Activated naive CD8-positive, alpha-beta T cell treated with anti-CD3 and anti-CD28 coated beads, Interleukin-2, amount 10 ng/mL, durations not matched to agents 7 days and 5 days (primary cell): Measurements from ENCODE around the gene MPIG6B. TPM values are rescaled to one million over a fixed set of nuclear protein-coding genes. Genes with fewer than 3 reads are reported as not detected.

Experiments used
- ATAC-seq: fragments of 150-1000 bp; cut with Tn5 transposase; one replicate; pipeline ENCODE4 v1.10.0; 2021; ENCODE audit warnings: low read depth, moderate library complexity
- POLR2A ChIA-PET: fragments of 350-600 bp; sonication (Branson Sonifier 250); formaldehyde crosslinking; loops from one replicate; lab custom pipeline; 2021; ENCODE audit warnings: antibody characterized with exemption; lab: Charles Lee
- DNase-seq: peaks from one replicate; pipeline ENCODE4 v3.0.0; 2021
- H3K27ac Mint-ChIP-seq: one replicate; pipeline ENCODE4 v1.8.0; 2022; ENCODE audit warnings: mild to moderate bottlenecking, mixed read lengths
- H3K27me3 Mint-ChIP-seq: one replicate; pipeline ENCODE4 v1.8.0; 2022; ENCODE audit warnings: mild to moderate bottlenecking, moderate library complexity, mixed read lengths
- H3K36me3 Mint-ChIP-seq: one replicate; pipeline ENCODE4 v1.8.0; 2021; ENCODE audit warnings: mild to moderate bottlenecking, mixed read lengths
- H3K4me1 Mint-ChIP-seq: one replicate; pipeline ENCODE4 v1.8.0; 2021; ENCODE audit warnings: mixed read lengths
- H3K4me3 Mint-ChIP-seq: one replicate; pipeline ENCODE4 v1.8.0; 2022; ENCODE audit warnings: mild to moderate bottlenecking, moderate library complexity, mixed read lengths
- H3K9me3 Mint-ChIP-seq: one replicate; pipeline ENCODE4 v1.8.0; 2021; ENCODE audit warnings: mixed read lengths
- total RNA-seq, 2 experiments: library from RNA; stranded (reverse); gene quantifications; one replicate each; pipeline ENCODE4 v1.2.3, GENCODE V29; 2021

The MPIG6B gene
- total RNA-seq, 2 experiments from 2014 or later: 1.2 to 1.5 TPM

DNA sequence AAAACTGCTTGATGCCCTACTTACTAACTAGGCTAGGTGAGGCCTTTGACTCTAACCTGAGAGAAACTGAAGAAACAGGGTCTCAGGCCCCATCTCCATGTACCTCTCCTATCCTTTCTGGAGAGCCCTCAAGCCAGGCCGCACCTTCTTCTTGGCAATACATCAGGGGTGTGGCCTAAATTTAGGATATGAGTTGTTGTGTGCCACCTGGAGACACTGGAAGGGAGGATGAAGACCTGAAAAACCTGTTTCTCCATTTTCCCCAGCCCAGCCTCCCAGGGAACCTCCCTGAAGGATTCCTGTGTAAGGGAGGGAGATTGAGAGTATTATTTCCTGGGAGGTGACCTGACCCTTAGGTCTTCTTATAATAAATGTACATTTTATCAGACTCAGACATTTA is 4.9 kb upstream of the MPIG6B start:
- H3K27me3 Mint-ChIP-seq: peaks cover 11% of the 10 kb centered on the region
- H3K27ac Mint-ChIP-seq: no peak overlapping the region
- no peaks in the 10 kb centered on the region for H3K36me3 Mint-ChIP-seq
- ATAC-seq (no peak), DNase-seq (no peak)
- peaks cover 4% of the 10 kb centered on the region for H3K4me1 Mint-ChIP-seq
- no peaks in the 10 kb centered on the region for H3K9me3 Mint-ChIP-seq
- POLR2A ChIA-PET: interaction anchor here (0.6 kb wide), 1 partner anchor 14 kb away, joined by 3 read pairs; no protein-coding TSS in a partner anchor
- H3K4me3 Mint-ChIP-seq: no peak overlapping the region

DNA sequence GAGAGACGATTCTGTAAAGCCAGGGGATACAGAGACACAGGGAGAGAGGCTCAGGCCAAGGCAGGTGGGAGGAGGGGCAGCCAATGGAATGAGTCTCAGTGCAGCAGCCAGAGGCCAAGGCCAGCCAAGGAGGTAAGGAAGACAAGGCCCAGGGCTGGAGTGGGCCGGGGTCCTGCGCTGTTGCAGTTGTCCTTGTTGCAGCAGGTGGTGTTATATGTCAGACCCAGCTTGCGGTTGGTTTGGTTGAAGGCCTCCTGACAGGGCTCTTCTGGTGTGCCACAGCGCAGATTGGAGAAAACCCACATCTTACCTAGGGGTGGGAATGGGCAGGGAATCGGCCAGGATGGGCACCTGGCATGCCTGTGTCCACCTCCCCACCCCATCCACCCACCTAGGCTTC is 4.2 kb upstream of the MPIG6B start:
- no peaks in the 10 kb centered on the region for H3K9me3 Mint-ChIP-seq
- H3K4me3 Mint-ChIP-seq: no peak overlapping the region
- H3K4me1 Mint-ChIP-seq: peaks cover 5% of the 10 kb centered on the region
- ATAC-seq (no peak), DNase-seq (no peak)
- H3K36me3 Mint-ChIP-seq: no peaks in the 10 kb centered on the region
- no peak overlapping the region for H3K27ac Mint-ChIP-seq
- H3K27me3 Mint-ChIP-seq: peaks cover 9% of the 10 kb centered on the region
- POLR2A ChIA-PET: no interaction called here

DNA sequence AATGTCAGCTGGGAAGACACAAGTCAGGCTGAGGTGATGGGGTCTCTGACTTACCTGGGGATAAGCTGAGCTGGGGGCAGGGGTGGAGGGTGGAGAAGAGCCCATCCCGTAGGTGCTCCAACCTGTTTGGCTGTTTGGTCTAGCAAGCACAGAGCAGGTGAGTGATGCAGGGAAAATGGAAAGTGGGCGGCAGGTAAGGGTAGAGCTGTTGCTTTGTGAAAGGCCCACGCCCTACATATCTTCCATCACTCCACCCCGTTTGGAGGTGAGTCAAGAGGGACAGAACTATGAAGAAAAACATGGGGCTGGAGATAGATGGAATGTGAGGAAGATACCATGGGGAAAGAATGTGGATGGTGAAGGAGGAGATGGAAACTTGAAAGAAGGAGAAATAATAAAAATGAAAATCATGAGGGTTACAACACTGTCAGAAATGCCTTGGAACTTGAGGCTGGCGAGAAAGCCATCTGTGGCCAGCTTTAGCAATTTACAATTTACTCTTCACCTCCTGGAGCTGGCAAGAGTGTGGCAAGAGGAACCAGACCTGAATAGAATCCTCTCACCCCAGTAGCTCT is 2.9 kb upstream of the MPIG6B start:
- Mint-ChIP-seq H3K27ac (no peak overlapping the region), H3K36me3 (no peaks in the 10 kb centered on the region), H3K9me3 (no peaks in the 10 kb centered on the region), H3K4me1 (peaks cover 10% of the 10 kb centered on the region), H3K27me3 (peaks cover 6% of the 10 kb centered on the region), H3K4me3 (no peak overlapping the region)
- no peak for DNase-seq
- POLR2A ChIA-PET: interaction anchor here (1.6 kb wide), 1 partner anchor 17 kb away, joined by 3 read pairs; the partner anchor contains the start of gene ABHD16A
- no peak for ATAC-seq

DNA sequence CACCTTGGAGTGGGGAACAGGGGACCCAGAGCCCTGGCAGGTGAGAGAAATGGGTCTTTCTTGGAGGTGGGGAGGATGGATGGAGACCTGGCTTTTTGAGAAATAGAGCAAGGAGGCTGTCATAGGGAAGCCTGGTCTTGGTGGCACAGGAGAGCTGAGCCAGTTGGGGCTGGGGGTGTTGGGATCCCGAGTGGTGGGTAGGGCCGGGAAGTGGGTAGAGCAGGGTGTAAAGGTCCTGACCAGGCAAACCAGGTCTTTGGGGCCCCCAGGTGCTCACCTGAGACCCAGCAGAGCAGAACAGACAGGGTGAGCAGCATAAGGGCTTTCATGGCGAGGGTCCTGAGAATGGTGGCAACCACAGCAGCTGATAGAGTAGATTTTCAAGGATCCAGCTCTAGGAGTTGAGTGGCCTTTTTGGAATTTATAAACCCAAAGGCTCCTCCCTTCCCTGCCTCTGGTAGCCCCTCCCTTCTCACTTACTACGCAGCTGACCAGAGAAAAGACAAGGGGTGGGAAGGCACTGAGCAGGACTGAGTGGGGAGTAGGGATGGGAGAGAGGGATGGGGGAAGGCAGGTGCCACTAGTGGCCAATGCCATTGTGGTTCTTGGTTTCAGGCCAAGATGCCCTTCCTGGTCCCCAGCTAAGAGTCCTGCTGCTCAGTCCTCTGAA is 1.7 kb upstream of the MPIG6B start, which contains the start of gene LY6G6C:
Gene LY6G6C (minus strand): TSS at position 396 of the 670 bp plus-strand sequence. CDS start 67 bp downstream, at position 329.
- POLR2A ChIA-PET: interaction anchor here (0.8 to 1.6 kb wide), 2 partner anchors 18 to 19 kb away, joined by 3 read pairs; partner anchors contain the start of genes ABHD16A and MSH5
- Mint-ChIP-seq H3K27me3 (peaks cover 6% of the 10 kb centered on the region), H3K27ac (peak within 1 kb of the TSS; percentile 42), H3K4me3 (no peak within 1 kb of the TSS), H3K4me1 (peaks cover 20% of the 10 kb centered on the region), H3K36me3 (peaks cover 10% of the 10 kb centered on the region), H3K9me3 (no peaks in the 10 kb centered on the region)
- DNase-seq: no peak
- ATAC-seq: no peak

DNA sequence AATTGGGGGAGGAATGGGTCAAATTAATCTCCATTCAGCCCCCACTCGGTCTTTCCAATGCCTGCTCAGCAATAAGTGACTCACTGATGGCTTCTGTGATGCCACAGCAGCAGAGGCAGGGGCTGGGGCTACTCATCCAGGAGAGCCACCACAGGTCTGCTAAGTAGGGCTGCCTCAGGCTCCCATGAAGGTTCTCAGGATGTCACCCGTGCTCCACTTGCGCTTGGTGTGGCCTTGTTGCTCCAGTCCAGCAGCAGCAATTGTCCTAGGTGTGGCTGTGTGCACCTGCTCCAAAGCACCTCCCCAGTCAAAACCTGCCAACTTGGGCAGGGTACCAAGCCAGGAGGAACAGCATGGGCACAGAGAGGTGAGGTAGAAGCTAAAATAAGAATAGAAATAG is 1.0 kb upstream of the MPIG6B start:
- Mint-ChIP-seq H3K9me3 (no peaks in the 10 kb centered on the region), H3K36me3 (peaks cover 16% of the 10 kb centered on the region), H3K4me3 (no peak overlapping the region), H3K27ac (peak overlapping the region; percentile 42), H3K4me1 (peaks cover 27% of the 10 kb centered on the region), H3K27me3 (peaks cover 6% of the 10 kb centered on the region)
- no peak for ATAC-seq
- no peak for DNase-seq
- POLR2A ChIA-PET: interaction anchor here (0.7 to 2.6 kb wide), 5 partner anchors 8 to 498 kb away, joined by 3 to 8 read pairs (median 7); partner anchors contain the start of gene MSH5

DNA sequence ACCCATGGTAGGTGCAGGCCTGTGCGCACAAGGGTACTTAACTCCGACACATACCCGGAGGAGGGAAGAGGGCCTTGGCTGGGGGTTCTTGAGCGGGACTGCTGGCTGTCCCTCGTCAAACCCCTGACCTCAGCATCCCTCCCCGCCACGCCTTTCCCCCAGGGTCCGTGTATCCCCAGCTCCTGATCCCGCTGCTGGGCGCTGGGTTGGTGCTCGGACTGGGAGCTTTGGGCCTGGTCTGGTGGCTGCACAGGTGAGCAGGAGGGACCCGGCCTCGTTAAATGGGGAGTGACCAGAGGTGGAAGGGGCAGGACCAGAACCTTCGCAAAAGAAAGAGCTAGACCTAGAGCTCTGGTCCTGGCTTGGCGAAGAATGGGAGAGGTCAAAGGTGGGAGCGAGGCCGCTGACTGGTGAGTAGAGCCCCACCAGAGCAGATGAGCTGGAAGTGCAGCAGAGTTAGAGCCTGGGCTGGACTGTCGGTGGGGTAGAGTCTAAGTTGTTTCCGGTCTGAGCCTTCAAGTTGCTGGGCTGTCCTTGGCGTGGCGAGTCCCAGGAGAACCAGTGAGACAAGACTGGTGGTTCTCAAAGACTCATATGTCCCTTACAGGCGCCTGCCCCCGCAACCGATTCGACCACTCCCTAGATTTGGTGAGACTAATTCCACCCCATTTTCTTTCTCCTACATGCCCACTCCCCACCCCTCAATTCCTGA is 963 bp downstream of the MPIG6B start:
- H3K9me3 Mint-ChIP-seq: no peaks in the 10 kb centered on the region
- peak overlapping the region; percentile 69 for H3K4me3 Mint-ChIP-seq
- H3K36me3 Mint-ChIP-seq: peaks cover 16% of the 10 kb centered on the region
- peaks cover 3% of the 10 kb centered on the region for H3K27me3 Mint-ChIP-seq
- ATAC-seq: no peak
- no peak for DNase-seq
- POLR2A ChIA-PET: interaction anchor here (1.0 to 9.4 kb wide), 7 partner anchors 10 to 103 kb away, joined by 3 to 137 read pairs (median 4); partner anchors contain the start of genes ABHD16A, CLIC1, GPANK1 and HSPA1B
- H3K27ac Mint-ChIP-seq: peak overlapping the region; percentile 85
- H3K4me1 Mint-ChIP-seq: peaks cover 39% of the 10 kb centered on the region

DNA sequence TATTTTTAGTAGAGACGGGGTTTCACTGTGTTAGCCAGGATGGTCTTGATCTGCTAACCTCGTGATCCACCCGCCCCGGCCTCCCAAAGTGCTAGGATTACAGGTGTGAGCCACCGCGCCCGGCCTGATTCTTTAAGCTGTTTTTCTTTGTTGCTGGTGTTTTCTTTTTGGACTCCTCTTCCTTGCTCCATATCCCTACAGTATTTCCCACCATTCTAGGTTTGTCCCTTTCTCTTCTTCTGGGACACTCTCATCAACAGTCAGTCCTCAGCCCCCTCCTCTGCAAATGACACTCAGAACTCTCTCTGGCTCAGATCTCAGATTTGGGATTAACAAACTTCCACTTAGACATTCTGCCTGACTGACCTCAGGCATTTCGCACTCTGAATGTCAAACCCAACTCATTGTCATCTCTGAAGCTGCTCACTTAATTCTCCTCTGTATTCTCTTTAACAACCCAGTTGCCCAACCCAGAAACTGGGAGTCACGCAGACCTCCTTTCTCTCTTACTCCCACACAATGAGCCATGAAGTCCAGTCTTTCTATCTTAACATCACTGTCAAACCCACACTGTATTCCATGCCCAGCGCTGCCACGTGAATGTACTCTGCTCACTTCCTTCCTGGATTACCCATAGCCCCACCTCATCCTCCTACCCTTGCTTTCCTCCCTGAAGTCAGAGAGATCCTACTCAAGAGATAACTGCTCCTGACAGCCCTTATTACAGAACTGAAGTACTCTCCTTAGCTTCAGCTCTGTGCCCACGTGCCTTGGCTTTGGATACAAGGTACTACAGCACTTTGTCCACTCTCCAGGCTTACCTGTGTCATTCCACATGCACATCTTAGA is 2.6 kb downstream of the MPIG6B start:
- H3K9me3 Mint-ChIP-seq: no peaks in the 10 kb centered on the region
- no peak for ATAC-seq
- no peak for DNase-seq
- no peak overlapping the region for H3K4me3 Mint-ChIP-seq
- peaks cover 24% of the 10 kb centered on the region for H3K36me3 Mint-ChIP-seq
- no peaks in the 10 kb centered on the region for H3K27me3 Mint-ChIP-seq
- peak overlapping the region; percentile 5 for H3K27ac Mint-ChIP-seq
- H3K4me1 Mint-ChIP-seq: peaks cover 47% of the 10 kb centered on the region
- POLR2A ChIA-PET: interaction anchor here (0.7 to 9.4 kb wide), 5 partner anchors 12 to 66 kb away, joined by 3 to 137 read pairs (median 3); partner anchors contain the start of genes ABHD16A, CLIC1, GPANK1 and MSH5

DNA sequence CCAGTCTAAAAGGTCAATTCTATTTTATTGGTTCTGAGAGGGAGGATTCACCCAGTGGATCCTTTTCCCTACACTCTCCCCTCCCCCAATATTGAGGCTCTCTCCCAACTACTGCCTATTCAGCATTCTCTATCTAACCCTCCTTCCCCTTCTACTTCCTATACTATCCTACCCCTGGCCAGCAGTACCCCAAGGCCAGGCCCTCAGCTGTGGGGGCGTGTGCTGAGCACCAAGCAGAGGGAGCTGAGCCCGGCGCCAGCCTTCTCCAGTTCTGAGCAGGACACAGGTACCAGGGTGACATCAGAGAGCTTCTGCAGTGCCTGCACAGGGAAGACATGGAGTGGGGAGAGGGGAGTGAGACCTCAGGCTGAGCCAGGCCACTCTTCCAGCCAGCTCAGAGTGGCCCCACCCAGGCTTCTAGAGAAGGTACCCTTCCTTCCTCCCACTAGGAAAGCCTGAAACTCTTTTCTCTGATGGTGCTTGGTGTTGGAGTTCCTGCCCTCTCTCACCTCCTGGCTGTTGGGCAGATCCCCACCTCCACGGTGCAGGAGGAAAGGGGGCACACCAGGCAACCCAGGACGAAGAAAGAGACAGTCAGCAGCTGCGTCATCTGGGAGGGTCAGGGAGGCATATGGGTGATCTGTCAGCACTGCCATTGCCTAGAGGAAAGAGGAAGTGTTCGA is 4.0 kb downstream of the MPIG6B start:
- Mint-ChIP-seq H3K4me1 (peaks cover 53% of the 10 kb centered on the region), H3K27ac (peak overlapping the region; percentile 76), H3K27me3 (no peaks in the 10 kb centered on the region), H3K36me3 (peaks cover 32% of the 10 kb centered on the region), H3K4me3 (peak overlapping the region; percentile 57), H3K9me3 (no peaks in the 10 kb centered on the region)
- ATAC-seq (peak; percentile 31), DNase-seq (no peak)
- POLR2A ChIA-PET: interaction anchor here (1.2 to 9.4 kb wide), 7 partner anchors 10 to 100 kb away, joined by 3 to 137 read pairs (median 4); partner anchors contain the start of genes ABHD16A, BAG6, CLIC1 and GPANK1

DNA sequence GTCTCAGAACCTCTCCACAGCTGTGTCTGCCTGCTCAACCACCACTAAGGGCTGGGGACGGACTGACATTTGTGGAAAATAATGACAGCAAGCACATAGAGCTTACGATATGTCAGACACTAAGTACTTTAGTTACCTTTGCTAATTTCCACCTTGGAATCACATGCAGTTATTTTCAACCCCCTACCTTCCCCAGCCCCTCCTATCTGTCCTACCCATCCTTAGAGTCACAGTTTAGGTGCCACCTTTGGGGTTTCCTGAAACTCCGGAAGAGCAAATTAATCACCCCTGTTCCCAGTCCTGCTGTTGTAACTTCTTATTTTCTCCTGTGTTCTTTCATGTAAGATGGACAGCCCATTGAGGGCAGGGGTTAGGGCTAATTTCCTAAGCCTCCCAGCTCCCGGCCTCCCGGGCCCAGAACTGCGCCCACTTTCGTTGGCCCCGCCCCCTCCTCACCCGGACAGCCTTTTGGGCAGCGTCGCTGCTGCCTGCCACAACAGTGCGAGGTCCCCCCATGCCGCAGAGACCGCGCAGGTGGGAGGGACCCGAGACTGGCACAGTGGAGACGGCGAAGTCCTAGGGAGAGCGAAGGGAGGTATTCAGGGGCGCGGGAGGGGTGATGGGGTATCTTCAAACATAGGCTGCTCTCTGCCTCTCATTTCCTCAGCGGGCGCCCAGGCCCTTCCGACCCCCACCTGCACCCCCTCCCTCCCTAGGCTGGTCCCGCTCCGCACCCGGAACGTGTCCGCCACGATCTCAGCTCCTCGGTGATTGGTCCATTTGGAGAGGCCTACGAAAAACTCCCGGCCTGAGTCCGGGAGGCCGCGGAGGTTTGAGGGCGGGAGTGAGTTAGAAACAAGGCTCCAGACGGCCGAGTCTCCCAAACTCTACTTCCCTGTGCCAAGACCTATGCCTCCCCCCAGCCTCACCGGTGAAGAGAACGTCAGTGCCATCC is 4.8 kb downstream of the MPIG6B start:
- no peak for ATAC-seq
- Mint-ChIP-seq H3K27ac (peak overlapping the region; percentile 76), H3K36me3 (peaks cover 34% of the 10 kb centered on the region), H3K4me1 (peaks cover 54% of the 10 kb centered on the region), H3K4me3 (peak overlapping the region; percentile 98), H3K27me3 (no peaks in the 10 kb centered on the region), H3K9me3 (no peaks in the 10 kb centered on the region)
- no peak for DNase-seq
- POLR2A ChIA-PET: interaction anchor here (0.6 to 9.4 kb wide), 7 partner anchors 9 to 102 kb away, joined by 3 to 137 read pairs (median 5); partner anchors contain the start of genes ABHD16A, BAG6, CLIC1 and HSPA1B

DNA sequence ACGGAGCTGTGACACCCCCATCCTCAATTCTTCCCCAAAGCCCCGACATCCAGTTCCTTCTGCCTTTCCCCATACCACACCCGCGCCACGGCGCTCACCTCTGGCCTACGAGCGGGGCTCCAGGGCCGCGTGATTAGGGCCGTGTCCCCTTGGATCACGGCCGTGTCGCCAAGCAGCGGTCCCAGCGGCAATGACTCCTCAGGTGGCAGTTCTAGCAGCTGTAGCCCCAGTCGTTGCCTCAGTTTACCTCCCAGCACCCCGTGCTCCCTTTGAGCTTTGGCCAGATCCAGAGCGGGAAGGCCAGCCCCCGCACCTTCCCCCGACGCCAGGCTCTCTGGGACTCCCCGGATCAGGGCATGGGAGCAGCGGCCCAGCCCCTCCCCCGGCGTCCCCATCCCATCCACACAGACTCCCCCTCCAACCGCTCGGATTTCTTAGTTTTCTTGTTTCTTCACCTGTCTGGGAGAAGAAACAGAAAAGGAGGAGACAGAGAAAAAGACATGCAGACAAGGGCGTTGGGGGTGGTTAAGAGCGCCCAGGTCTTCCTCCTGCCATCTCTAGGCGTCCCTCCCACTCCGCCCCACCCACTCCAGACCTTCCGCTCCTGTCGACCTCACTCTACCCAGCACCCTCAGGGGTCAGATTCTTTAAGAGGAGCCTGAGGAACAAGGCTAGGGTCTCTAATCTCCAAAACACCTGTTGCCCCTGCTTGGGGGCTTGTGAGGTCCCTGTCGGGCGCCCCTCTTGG is 5.8 kb downstream of the MPIG6B start, which contains the start of gene DDAH2:
Gene DDAH2 (minus strand): TSS at position 533 of the 748 bp plus-strand sequence. CDS start 138 bp downstream, at position 395.
- POLR2A ChIA-PET: interaction anchor here (0.6 to 9.4 kb wide), 15 partner anchors 8 to 109 kb away, joined by 3 to 137 read pairs (median 5); partner anchors contain the start of genes ABHD16A, CLIC1, GPANK1 and LSM2
- peaks cover 59% of the 10 kb centered on the region for H3K4me1 Mint-ChIP-seq
- H3K9me3 Mint-ChIP-seq: no peaks in the 10 kb centered on the region
- H3K4me3 Mint-ChIP-seq: peak within 1 kb of the TSS; percentile 98
- H3K36me3 Mint-ChIP-seq: peaks cover 43% of the 10 kb centered on the region
- DNase-seq (no peak), ATAC-seq (peak; percentile 34)
- peak within 1 kb of the TSS; percentile 88 for H3K27ac Mint-ChIP-seq
- no peaks in the 10 kb centered on the region for H3K27me3 Mint-ChIP-seq
